Brain pericyte (primary cell): ENCODE results near the gene SYCP2.

Experiments
- DNase-seq: peaks from one replicate; pipeline ENCODE4 v3.0.0-alpha.2; 2012; ENCODE audit warnings: low read depth, low spot score

Gene SYCP2

GRCh38 chr20:59822291-59823029, 111.0 kb downstream of the SYCP2 start:
- no peak for DNase-seq

GRCh38 chr20:59821788-59822187, 111.6 kb downstream of the SYCP2 start:
- no peak for DNase-seq

- no peak for DNase-seq
These were observed 112.2 kb downstream of the SYCP2 start for GRCh38 chr20:59821201-59821600.

- no peak for DNase-seq
These were observed 113.0 kb downstream of the SYCP2 start for GRCh38 chr20:59820204-59821041.

- no peak for DNase-seq
These were observed 113.8 kb downstream of the SYCP2 start for GRCh38 chr20:59819496-59820203.

GRCh38 chr20:59818911-59819310, 114.5 kb downstream of the SYCP2 start:
- no peak for DNase-seq

- no peak for DNase-seq
These were observed 115.4 kb downstream of the SYCP2 start for GRCh38 chr20:59817846-59818615.

GRCh38 chr20:59817406-59817805, 116.0 kb downstream of the SYCP2 start:
- no peak for DNase-seq

GRCh38 chr20:59816146-59816738, 117.2 kb downstream of the SYCP2 start:
- no peak for DNase-seq

- no peak for DNase-seq
These were observed 118.5 kb downstream of the SYCP2 start for GRCh38 chr20:59814840-59815340.

- no peak for DNase-seq
These were observed 119.2 kb downstream of the SYCP2 start for GRCh38 chr20:59813948-59814839.
